ENCODE results near the gene CAMTA1.
A peak's percentile ranks its signal among the peaks of the same experiment; 100 is the strongest.

CAMTA1 gene

DNA sequence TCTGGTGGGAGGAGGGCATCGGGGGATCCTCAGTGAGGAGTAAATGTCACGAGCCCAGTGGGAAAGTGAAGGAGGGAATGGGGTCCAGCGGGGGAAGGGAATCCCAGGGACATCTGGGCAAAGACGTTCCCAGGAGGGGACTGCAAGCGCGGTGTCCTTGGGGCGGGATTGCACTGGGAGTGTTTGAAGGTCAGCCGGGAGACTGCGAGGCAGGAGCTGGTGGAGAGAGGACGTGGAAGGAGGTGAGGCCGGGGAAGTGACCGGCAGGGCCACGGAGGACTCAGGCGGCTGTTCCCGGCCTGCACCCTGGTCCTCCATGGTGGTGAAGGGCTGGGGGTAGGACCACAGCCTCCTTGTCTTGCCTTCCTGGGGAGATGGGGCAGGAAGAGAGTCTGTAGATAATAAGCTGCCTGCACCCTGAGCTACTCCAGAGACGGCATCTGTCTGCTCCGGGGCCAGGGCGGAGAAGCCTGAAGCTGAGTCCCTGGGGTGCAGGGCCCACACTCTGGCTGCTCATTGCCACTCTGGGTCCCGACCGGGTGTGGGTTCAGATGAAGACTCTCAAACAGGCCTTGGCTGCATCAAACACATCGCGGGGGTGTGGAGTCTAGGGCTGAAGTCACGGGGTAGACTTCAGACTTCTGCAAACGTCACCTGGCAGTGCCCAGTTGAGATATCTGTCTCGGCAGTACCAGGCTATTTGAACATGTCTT is 264.8 kb downstream of the CAMTA1 start:
- no peak for DNase-seq

GRCh38 chr1:7050751-7051665 is 265.8 kb downstream of the CAMTA1 start:
- DNase-seq: no peak

DNA sequence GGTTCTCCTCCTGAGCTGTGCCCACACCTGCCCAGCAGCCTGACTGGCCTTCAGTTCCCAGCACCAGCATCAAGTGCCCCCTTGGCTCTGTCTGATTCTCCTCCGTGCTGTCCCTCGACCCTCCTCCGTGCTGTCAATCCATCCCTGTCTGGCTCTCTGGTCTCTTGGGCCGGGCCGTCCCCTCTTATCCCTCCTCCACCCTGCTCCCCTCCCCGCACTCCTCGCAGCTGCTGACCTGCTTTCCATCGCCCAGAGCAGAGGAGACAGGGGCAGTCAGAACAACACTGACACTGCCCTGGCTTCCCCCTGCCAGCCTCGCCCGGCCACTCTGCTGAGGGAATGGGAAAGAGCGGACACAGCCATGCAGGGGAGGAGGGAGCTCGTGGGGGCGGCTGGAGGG is 267.4 kb downstream of the CAMTA1 start:
- DNase-seq: no peak

DNA sequence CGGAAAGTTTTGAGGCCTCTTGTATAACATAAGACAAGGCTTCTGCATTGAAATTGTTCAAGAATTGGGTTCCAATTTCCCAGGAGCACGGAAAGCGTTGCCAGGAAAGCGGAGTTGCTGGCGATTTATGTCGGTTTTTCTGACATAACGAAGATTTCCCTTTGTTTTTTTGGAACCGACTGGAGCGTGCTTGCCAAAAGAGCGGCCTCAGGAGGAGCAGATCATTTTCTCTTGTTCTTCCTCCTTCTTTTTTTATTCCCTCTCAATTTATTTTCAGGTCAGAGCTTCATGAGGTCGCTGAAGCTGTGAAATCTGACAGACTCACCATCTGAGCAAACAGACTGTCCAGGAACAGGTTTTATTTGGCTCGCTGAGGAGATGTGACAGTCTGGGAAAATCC is 275.5 kb downstream of the CAMTA1 start:
- DNase-seq: no peak

DNA sequence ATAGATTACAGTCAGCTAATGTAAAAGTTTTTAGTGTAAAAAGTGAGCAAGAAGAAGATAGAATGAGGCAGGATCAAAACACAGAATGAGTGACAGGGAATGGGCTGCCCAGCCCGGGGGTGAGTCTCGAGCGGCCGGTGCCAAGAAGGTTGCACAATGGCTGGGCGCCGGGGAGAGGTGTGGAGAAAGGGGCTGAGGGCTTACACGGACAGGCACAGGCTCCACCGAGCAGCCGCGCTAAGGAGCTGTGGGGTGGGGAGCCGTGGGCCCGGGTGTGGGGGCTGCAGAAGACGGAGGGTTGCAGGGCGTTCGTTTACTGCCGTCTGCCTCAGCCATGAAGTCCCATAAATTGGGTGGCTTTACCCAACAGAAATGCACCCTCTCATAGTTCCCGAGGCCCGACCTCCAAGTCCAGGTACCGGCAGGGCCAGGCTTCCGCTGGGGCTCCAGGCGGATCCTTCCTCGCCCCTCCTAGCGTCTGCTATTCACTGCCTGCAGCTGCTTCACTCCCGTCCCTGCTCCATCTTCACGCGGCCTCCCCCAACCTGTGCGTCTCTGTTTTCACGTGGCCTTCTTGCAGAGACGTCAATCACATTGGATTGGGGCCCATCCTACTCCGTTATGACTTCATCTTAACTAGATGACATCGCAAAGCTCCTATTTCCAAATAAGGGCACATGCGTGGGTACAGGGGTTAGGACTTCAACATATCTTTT is 277.2 kb downstream of the CAMTA1 start:
- DNase-seq: no peak

DNA sequence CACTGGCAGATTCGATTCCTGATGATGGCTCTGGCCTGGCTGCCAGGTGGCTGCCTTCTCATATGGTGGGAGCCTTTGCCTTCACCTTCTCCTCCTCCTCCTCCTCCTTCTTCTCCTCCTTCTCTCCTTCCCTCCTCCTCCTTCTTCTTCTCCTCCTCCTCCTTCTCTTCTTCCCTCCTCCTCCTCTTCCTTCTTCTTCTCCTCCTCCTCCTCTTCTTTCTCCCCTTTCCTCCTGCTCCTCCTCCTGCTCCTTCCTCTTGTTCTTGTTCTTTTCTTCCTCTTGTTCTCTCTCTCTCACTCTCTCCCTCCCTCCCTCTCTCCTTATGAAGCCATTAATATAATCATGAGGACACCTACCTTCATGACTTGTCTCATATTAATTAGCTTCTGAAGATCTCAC is 278.7 kb downstream of the CAMTA1 start:
- no peak for DNase-seq

DNA sequence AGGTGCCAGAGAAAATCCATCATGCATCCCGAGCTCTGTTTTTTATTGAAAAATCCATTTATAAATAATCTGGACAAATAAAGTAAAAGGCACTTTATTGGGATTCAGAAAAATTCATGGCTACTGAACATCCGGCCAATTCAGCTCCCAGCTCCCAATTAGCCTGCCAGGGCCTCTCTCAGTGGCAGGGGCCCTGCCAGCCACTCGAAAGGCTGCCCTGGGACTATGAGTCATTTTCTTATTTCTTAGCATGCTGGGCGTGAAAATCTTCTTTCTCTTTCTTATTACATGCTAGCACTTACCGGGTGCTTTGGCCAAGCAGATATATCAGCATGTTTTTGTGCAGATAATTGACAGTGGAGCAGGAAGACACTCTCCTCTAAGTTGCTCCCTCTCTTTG is 283.3 kb downstream of the CAMTA1 start:
- no peak for DNase-seq

DNA sequence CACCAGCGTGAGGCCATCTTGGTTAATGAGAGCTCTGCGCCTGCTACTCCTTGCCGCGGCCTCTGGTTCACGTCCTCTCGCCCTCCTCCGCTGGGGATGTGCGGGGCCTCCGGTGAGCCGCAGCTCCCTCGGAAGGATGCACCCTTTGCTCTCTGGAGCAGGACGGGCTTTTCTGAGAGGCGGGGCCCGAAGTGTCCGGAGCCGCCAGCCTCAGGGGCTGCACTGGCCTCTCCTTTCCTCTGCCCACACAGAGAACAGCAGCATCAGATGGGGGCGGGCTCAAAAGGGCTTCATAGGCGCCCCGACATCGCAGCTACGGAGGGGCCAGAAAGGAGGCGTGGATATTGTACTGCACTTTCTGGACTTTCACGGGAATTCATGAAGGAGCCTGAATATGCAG is 284.7 kb downstream of the CAMTA1 start:
- no peak for DNase-seq

- peak; percentile 30 for DNase-seq
Measured at GRCh38 chr1:7070389-7071029, 285.3 kb downstream of the CAMTA1 start.

- no peak for DNase-seq
Measured at GRCh38 chr1:7076117-7076516, 290.9 kb downstream of the CAMTA1 start.

- DNase-seq: no peak
Measured at GRCh38 chr1:7076572-7076971, 291.3 kb downstream of the CAMTA1 start.

DNA sequence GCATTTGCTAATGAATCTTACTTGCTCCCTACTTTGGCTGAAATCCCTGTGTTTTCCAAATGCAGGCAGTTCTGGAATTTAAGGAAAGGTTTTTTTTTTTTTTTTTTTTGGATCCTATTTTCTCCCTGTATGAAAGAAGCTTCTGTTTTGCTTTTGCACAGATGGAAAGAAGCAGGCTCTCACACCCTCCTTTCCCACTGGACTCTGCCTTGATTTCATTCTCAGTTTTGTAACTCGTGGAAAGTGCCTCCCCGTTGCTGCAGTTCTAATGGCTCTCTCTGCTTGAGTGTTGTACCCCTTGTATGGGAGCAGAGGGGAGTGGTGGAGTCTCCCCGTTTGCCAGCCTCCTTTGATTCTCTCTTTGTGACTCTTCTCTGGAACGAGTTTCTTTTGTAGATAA is 291.9 kb downstream of the CAMTA1 start:
- DNase-seq: no peak

DNA sequence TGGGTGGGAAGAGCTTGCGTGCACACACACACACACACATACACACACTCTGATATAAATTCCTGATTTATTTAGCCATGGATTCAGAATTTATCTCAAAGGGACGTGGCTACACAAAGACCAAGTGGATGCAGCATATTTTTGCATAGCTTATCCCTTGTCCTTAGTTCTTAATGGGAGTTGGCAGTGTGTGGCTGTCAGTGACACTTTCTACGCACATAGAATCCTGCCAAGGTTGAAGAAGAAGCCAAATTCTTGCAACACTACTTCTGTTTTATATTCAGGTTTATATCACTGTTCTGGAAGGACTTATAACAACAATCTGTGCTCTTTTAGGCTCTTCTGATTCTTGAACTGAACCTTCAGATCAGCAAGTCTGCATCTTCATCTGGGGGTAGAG is 292.7 kb downstream of the CAMTA1 start:
- DNase-seq: no peak

DNA sequence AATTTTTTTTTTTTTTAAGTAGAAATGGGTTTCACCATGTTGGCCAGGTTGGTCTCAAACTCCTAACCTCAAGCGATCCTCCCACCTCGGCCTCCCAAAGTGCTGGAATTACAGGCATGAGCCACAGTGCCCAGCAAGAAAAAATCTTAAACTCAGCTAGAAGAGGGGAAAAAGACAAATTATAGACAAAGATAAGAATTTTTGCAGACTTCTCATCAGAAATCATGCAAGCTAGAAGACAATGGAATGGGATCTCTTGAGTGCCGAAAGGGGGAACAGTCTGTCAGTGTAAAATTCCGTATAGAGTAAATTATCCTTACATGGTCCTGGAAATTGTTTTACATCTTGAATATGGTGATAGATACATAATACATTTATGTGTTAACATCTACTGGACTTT is 294.4 kb downstream of the CAMTA1 start:
- no peak for DNase-seq

DNA sequence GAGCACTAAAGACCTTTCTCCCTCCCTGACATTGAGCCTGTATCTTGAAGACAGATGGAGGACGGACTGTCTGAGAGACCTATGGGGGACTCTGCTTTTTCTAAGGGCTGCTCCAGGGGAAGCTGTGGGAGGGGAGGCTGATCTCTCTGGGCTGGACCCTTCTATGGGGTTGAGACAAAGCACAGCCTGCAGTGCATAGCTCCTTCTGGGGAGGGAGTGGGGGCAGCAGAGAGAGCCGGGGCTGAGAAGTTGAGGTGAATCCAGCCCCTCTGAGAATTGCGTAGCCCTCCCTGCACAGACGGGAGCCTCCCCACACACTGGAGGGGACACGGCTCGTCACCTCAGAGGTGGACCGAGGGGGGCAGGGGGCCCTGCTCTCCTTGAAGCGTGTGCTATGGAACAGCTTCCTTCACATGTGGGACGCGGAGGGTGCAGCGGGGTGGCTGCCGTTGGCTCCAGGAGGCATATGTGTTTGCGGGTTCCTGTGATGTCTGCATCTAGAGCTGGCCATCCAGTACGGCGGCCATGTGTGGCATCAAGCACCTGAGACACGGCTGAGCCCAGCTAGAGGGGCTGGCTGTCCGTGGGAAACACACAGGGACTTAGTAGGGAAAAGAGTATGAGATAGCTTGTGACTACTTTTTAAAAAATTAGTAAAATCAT is 299.1 kb downstream of the CAMTA1 start:
- no peak for DNase-seq

DNA sequence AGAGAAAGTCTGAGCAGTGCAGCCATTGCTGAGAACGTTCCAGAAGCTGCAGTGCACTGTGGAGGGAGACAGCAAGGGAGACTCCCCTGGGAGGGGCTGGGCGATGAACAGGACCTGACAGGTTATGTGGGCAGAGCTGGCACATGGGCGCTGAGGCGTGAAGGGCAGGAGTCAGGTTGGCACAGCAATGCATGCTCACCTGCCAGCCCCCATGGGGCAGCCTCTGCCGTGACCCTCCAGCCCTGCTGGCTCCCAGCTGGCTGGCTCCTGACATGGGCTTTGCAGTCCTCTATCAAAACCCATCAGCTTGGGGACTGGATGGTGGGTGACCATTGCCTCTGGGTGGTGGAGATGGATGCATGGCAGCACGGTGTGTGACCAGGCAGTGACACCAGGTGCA is 300.3 kb downstream of the CAMTA1 start:
- DNase-seq: no peak

DNA sequence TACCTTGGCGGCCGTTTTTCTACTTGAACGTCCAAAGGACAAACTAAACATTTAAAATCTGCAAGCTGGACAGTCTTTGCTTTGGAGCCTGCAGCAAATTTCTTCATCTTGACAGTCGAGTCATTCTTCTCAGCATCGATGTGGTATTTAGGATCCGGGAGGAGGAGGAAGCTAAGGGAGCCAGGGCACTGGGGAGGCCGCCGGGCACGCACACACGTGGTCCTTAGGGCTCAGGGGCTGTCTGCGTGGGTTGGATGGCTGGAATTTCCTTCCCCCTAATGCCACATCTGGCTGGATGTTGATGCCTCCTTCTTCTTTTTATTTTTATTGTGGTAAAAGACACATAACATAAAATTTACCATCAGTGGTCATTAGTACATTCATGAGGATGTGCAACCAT is 300.9 kb downstream of the CAMTA1 start:
- no peak for DNase-seq

DNA sequence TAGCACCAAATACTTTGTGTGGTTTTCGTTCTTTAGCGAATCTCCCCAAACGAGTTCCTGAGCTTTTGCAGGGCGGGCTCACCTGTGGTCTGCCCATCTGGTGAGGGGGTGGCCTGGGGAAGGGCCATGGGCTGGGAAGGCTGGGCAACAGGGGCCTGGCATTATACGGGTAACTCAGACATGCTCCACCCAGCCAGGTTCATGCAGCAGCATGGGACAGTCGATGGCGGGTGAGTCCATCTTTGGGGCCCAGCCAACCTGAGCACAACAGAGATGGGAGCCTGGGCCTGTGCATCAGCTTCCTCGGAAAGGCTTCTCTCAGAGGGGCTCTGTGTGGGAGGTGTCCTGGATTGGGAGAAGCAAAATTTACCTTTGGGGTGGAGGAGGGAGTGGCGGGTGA is 302.6 kb downstream of the CAMTA1 start:
- no peak for DNase-seq

DNA sequence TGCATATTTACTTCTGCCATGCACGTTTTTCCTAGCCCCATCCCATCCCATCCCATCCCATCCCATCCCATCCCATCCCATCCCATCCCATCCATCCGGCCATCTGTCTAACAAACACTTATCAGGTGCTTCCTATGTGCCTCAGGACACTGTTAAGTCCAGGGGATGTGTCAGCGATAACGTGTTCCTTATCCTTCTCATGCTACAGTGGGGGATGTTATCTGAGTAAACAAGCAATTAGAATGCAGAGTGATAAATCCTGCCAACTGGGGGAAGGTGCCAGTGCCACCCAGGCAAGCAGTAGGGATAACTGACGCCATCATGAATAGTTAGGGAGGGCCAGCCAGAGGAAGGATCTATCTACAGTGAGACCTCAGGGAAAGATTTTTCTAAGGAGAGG is 304.2 kb downstream of the CAMTA1 start:
- no peak for DNase-seq

GRCh38 chr1:7093297-7093696 is 308.0 kb downstream of the CAMTA1 start:
- no peak for DNase-seq

GRCh38 chr1:7094086-7094485 is 308.8 kb downstream of the CAMTA1 start:
- no peak for DNase-seq

DNA sequence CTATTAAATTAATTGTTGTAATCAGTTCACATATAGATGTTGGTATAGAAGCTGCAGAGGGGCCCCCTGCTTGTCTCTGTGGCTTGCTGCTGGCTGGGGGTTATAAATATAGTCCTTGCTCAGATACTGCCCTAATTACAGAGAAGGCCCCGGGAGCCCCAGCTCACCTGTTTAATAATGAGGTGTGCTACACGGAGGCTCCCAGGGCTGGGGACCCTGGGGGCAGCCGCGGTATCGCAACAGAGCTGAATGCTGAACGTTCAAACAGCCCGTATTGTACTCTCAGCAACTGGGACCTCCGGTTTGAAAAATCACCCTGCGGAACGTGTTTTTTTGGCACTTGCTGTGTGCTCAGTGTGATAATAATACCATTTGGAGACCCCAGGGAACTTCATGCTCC is 309.3 kb downstream of the CAMTA1 start:
- no peak for DNase-seq

Measured in effector CD4-positive, alpha-beta T cell (primary cell).